HepG2 (cell line): Measurements from ENCODE around the gene PCOLCE2. TPM values are rescaled to one million over a fixed set of nuclear protein-coding genes. Genes with fewer than 3 reads are reported as not detected.
A peak's percentile ranks its signal among the peaks of the same experiment; 100 is the strongest.

Source experiments
- ATAC-seq: fragments of 200-7000 bp; cut with Tn5 transposase; 3 replicates; pipeline ENCODE4 v1.9.1; 2020; ENCODE audit warnings: mild to moderate bottlenecking, moderate library complexity
- BruUV-seq: library from RNA; stranded (reverse); fragments of 400-500 nt; replicated peaks from 2 replicates; lab custom pipeline; 2021; lab: Mats Ljungman, UMichigan
- CTCF ChIA-PET: fragments of 300-600 bp; formaldehyde crosslinking; extraction: SDS; loops from one replicate; lab custom pipeline; 2021; ENCODE audit warnings: low total read pairs, inconsistent platforms, low intra/inter-chr PET ratio; lab: Yijun Ruan, JAX
- POLR2A ChIA-PET: fragments of 350-600 bp; sonication (Branson Sonifier 250); formaldehyde crosslinking; loops from one replicate; lab custom pipeline; 2020; ENCODE audit warnings: antibody characterized with exemption, inconsistent platforms; lab: Yijun Ruan, JAX
- DNase-seq: peaks from one replicate; pipeline ENCODE4 v3.0.0-alpha.2; 2015; ENCODE audit warnings: low spot score
- FAIRE-seq: peaks from 3 replicates; lab custom pipeline; 2011; peaks lifted over from hg19 to GRCh38; lab: Jason Lieb, UNC
- H2AFZ ChIP-seq: one replicate; pipeline ENCODE4 v1.6.1; 2011; ENCODE audit warnings: low read length, inconsistent platforms
- H3K27ac ChIP-seq: fragments of 300-600 bp; 3 replicates; pipeline ENCODE4 v1.8.0; 2011; ENCODE audit warnings: mixed run types, mild to moderate bottlenecking, mixed read lengths, low read length, inconsistent platforms; ENCODE audit not compliant: insufficient read depth; ENCODE audit errors: extremely low read length
- H3K27me3 ChIP-seq, 2 experiments: fragments of 200-600 bp in 1 of 2; 2 replicates in 1 of 2; 3 replicates in 1 of 2; pipeline versions ENCODE4 v1.6.0 to v1.8.0; 2011; ENCODE audit warnings: low read length in 2 of 2, mild to moderate bottlenecking in 2 of 2, moderate library complexity in 2 of 2, inconsistent platforms in 1 of 2; ENCODE audit not compliant: insufficient read depth in 2 of 2, control insufficient read depth in 1 of 2
- H3K36me3 ChIP-seq, 2 experiments: fragments of 200-600 bp in 1 of 2; replicated peaks in 1 of 2; 2 replicates in 1 of 2; 3 replicates in 1 of 2; pipeline versions ENCODE4 v1.5.1 to v1.8.0; 2011; ENCODE audit warnings: low read length in 2 of 2, inconsistent platforms in 1 of 2; ENCODE audit not compliant: insufficient read depth in 2 of 2, control insufficient read depth in 1 of 2
- H3K4me1 ChIP-seq: 2 replicates; pipeline ENCODE4 v1.5.1; 2012; ENCODE audit warnings: low read length, inconsistent platforms; ENCODE audit not compliant: insufficient read depth
- H3K4me2 ChIP-seq: 2 replicates; pipeline ENCODE4 v1.6.0; 2011; ENCODE audit warnings: low read depth, low read length, inconsistent platforms
- H3K4me3 ChIP-seq, 3 experiments: fragments of 200-600 bp in 1 of 3; sonication (generic), shearing (Covaris generic) in 1 of 3; replicated peaks in 1 of 3; 2 replicates each; pipeline ENCODE4 v1.5.1; 2011 to 2016; ENCODE audit warnings: low read length in 3 of 3, inconsistent platforms in 2 of 3, low read depth in 2 of 3, mild to moderate bottlenecking in 2 of 3, control low read depth in 1 of 3, mixed read lengths in 1 of 3; ENCODE audit not compliant: insufficient read depth in 1 of 3
- H3K79me2 ChIP-seq: one replicate; pipeline ENCODE4 v1.6.1; 2011; ENCODE audit warnings: low read length, inconsistent platforms; ENCODE audit not compliant: insufficient read depth
- H3K9ac ChIP-seq: 2 replicates; pipeline ENCODE4 v1.6.0; 2011; ENCODE audit warnings: mild to moderate bottlenecking, low read depth, low read length, inconsistent platforms; ENCODE audit not compliant: insufficient read depth
- H3K9me3 ChIP-seq: 2 replicates; pipeline ENCODE4 v1.5.1; 2012; ENCODE audit warnings: mild to moderate bottlenecking, low read length
- H4K20me1 ChIP-seq: 2 replicates; pipeline ENCODE4 v1.6.0; 2011; ENCODE audit warnings: inconsistent platforms, mild to moderate bottlenecking, low read length, moderate library complexity; ENCODE audit not compliant: insufficient read depth
- CEBPB ChIP-seq: IDR thresholded peaks from 2 replicates; pipeline ENCODE4 v1.6.1; 2011; ENCODE audit warnings: low read depth, low read length, improper control_type of control experiment, borderline replicate concordance
- MYC ChIP-seq: sonication (generic); formaldehyde crosslinking; IDR thresholded peaks from 2 replicates; pipeline ENCODE4 v1.9.0; 2021; ENCODE audit warnings: missing genetic modification reagents, borderline replicate concordance
- ZNF232 ChIP-seq: sonication (generic); formaldehyde crosslinking; IDR thresholded peaks from 2 replicates; pipeline ENCODE4 v1.4.0; 2020; ENCODE audit warnings: missing genetic modification reagents, borderline replicate concordance
- ZNF484 ChIP-seq: sonication (generic); formaldehyde crosslinking; IDR thresholded peaks from 2 replicates; pipeline ENCODE4 v1.5.1; 2020; ENCODE audit warnings: mild to moderate bottlenecking, low read depth, missing genetic modification reagents, borderline replicate concordance
- WGBS: methylation state at CpG from one replicate; pipeline ENCODE4 v1.1.6; 2017; ENCODE audit warnings: low lambda C conversion rate; 5-methylcytosine and 5-hydroxymethylcytosine counted together
- in situ Hi-C: cut with HindIII; loops from 2 replicates; pipeline ENCODE4 v1.10.0; 2017; ENCODE audit warnings: low pct_unique_long_range_greater_than_20kb; ENCODE audit not compliant: extremely low pct_ligation_motif_present
- intact Hi-C: fragments of 100-400 bp; cut with micrococcal nuclease; formaldehyde crosslinking; loops from one replicate; pipeline ENCODE4 v1.10.0; 2022; ENCODE audit not compliant: unreplicated experiment
- polyA plus RNA-seq, 8 experiments: library from polyadenylated mRNA; depleted of rRNA in 3 of 8; stranded (reverse) in 7 of 8; unstranded in 1 of 8; fragments of >200 nt; fragmentation: Illumina TruSeq in 4 of 8; extraction: Trizol in 4 of 8; gene quantifications; 2 replicates each; pipeline versions ENCODE4 v1.2.1 to v1.2.3, GENCODE V29; 2011 to 2016; ENCODE audit warnings: low read depth in 4 of 8, missing spikeins in 1 of 8, mixed read lengths in 1 of 8; ENCODE audit not compliant: insufficient read depth in 1 of 8
- total RNA-seq, 5 experiments: library from RNA; depleted of rRNA; stranded (reverse); fragments of >200 nt; fragmentation: Illumina TruSeq; extraction: Trizol; gene quantifications; 2 replicates each; pipeline ENCODE4 v1.2.3, GENCODE V29; 2016; ENCODE audit warnings: low read depth in 1 of 5

PCOLCE2 gene
- total and polyA plus RNA-seq, 2 of the 13 experiments (the other 11 are each of a cell fraction or from before 2014, with no cell fraction given) = 0.71 to 2.0 TPM

- BruUV-seq = no TSS peak
Observed at GRCh38 chr3:142863010-142863817, 25.7 kb downstream of the PCOLCE2 start.

GRCh38 chr3:142861926-142862325, 27.0 kb downstream of the PCOLCE2 start:
- Histone ChIP-seq H2AFZ (no peak overlapping the region), H3K27ac (no peak overlapping the region), H3K4me1 (peaks cover 6% of the 10 kb centered on the region; the same call in 1 of the 2 replicates), H3K79me2 (no peaks in the 10 kb centered on the region), H3K4me3 (no peak overlapping the region), H4K20me1 (no peaks in the 10 kb centered on the region), H3K4me2 (no peak overlapping the region), H3K9ac (no peak overlapping the region), H3K9me3 (no peaks in the 10 kb centered on the region), H3K36me3 (no peaks in the 10 kb centered on the region), H3K27me3 (peaks cover 0 to 16% of the 10 kb centered on the region in 2 experiments; a peak in 2 of 5 replicates)
- no peak for TF ChIP-seq ZNF232
- no peak for TF ChIP-seq ZNF484 (CRISPR knock-in tag)
- ChIA-PET POLR2A (no interaction called here), CTCF (no interaction called here)
- no peak for ATAC-seq
- in situ Hi-C loops = no loop called here
- no peak for FAIRE-seq
- BruUV-seq = no TSS peak
- no peak for DNase-seq
- 40% methylated on average over 2 of the region's 4 CpGs for WGBS
- intact Hi-C loops = no loop called here

More at GRCh38 chr3:142863010-142863817, 25.7 kb downstream of the PCOLCE2 start:
- Histone ChIP-seq H3K4me3 (no peak overlapping the region), H3K36me3 (no peaks in the 10 kb centered on the region), H3K27ac (no peak overlapping the region), H2AFZ (no peak overlapping the region), H3K4me2 (no peak overlapping the region)
- FAIRE-seq (no peak), DNase-seq (no peak)
- in situ Hi-C loops = no loop called here
- CTCF ChIA-PET = no interaction called here
- intact Hi-C loops = no loop called here
- TF ChIP-seq MYC (CRISPR knock-in tag) = no peak
- peak; percentile 46; the same call in 1 of the 2 replicates for TF ChIP-seq CEBPB
- TF ChIP-seq, all 625 proteins: peak for 1
- no peak overlapping the region for H3K9ac ChIP-seq
- peaks cover 0 to 16% of the 10 kb centered on the region in 2 experiments; a peak in 2 of 5 replicates for H3K27me3 ChIP-seq
- peak; percentile 35; the same call in 2 of the 3 replicates for ATAC-seq
- no peaks in the 10 kb centered on the region for H3K4me1 ChIP-seq
- 36% methylated on average over 7 of the region's 7 CpGs for whole genome bisulfite sequencing
- POLR2A ChIA-PET = no interaction called here
- no peaks in the 10 kb centered on the region for H3K79me2 ChIP-seq
- no peaks in the 10 kb centered on the region for H3K9me3 ChIP-seq
- no peaks in the 10 kb centered on the region for H4K20me1 ChIP-seq
